HG03439 (cell line): ENCODE results near the gene ETS2.

Source experiments
- ATAC-seq: cut with Tn5 transposase; IDR thresholded peaks from one replicate; pipeline ENCODE4 v1.9.1; 2021; ENCODE audit warnings: mild to moderate bottlenecking, moderate library complexity; ENCODE audit not compliant: unreplicated experiment

The ETS2 gene

GRCh38 chr21:38805328-38806152, at the start of gene ETS2:
Gene ETS2 (plus strand): TSS chr21:38805929. CDS start chr21:38810035, 4,106 bp downstream.
- ATAC-seq: peak; percentile 54

- ATAC-seq: no peak
These were observed 49.0 kb upstream of the ETS2 start for GRCh38 chr21:38756746-38757145.

- ATAC-seq: no peak
These were observed 47.1 kb upstream of the ETS2 start for GRCh38 chr21:38758501-38759214.

GRCh38 chr21:38759413-38759812, 46.3 kb upstream of the ETS2 start:
- ATAC-seq: no peak

GRCh38 chr21:38760017-38760761, 45.5 kb upstream of the ETS2 start:
- no peak for ATAC-seq

GRCh38 chr21:38760762-38761155, 45.0 kb upstream of the ETS2 start:
- ATAC-seq: no peak

- ATAC-seq: no peak
These were observed 44.2 kb upstream of the ETS2 start for GRCh38 chr21:38761531-38761930.

- ATAC-seq: no peak
These were observed 40.7 kb upstream of the ETS2 start for GRCh38 chr21:38765056-38765455.

GRCh38 chr21:38766987-38767722, 38.6 kb upstream of the ETS2 start:
- peak; percentile 95 for ATAC-seq

- ATAC-seq: no peak
These were observed 37.2 kb upstream of the ETS2 start for GRCh38 chr21:38768471-38769063.

GRCh38 chr21:38769191-38769780, 36.4 kb upstream of the ETS2 start:
- no peak for ATAC-seq

- ATAC-seq: no peak
These were observed 35.1 kb upstream of the ETS2 start for GRCh38 chr21:38770660-38771059.

GRCh38 chr21:38771536-38771935, 34.2 kb upstream of the ETS2 start:
- no peak for ATAC-seq

GRCh38 chr21:38772646-38773045, 33.1 kb upstream of the ETS2 start:
- no peak for ATAC-seq

GRCh38 chr21:38773099-38774061, 32.3 kb upstream of the ETS2 start:
- no peak for ATAC-seq

- no peak for ATAC-seq
These were observed 31.6 kb upstream of the ETS2 start for GRCh38 chr21:38774152-38774551.

- no peak for ATAC-seq
These were observed 31.0 kb upstream of the ETS2 start for GRCh38 chr21:38774586-38775285.

- no peak for ATAC-seq
These were observed 30.0 kb upstream of the ETS2 start for GRCh38 chr21:38775733-38776132.
